K562 (cell line): ENCODE data around the gene ACRBP. TPM values are rescaled to one million over a fixed set of nuclear protein-coding genes. Genes with fewer than 3 reads are reported as not detected.

Source experiments
- BRD4 ChIP-seq: fragments of 200-600 bp; sonication (generic); IDR thresholded peaks from 2 replicates; pipeline ENCODE4 v1.6.1; 2017; ENCODE audit warnings: inconsistent platforms
- CEBPB ChIP-seq: fragments of 450-650 bp; IDR thresholded peaks from 2 replicates; pipeline ENCODE4 v1.6.1; 2016; ENCODE audit warnings: missing genetic modification characterization, missing compliant biosample characterization
- CSDE1 ChIP-seq, 2 experiments: fragments of 450-650 bp; IDR thresholded peaks; 2 replicates each; pipeline ENCODE4 v1.6.1; 2016; ENCODE audit warnings: mild to moderate bottlenecking in 1 of 2
- FOXP1 ChIP-seq: sonication (generic); formaldehyde crosslinking; IDR thresholded peaks from 2 replicates; pipeline ENCODE4 v1.8.0; 2022; ENCODE audit warnings: mild to moderate bottlenecking, missing genetic modification reagents
- GATA2 ChIP-seq: sonication (generic); formaldehyde crosslinking; IDR thresholded peaks from 2 replicates; pipeline ENCODE4 v1.4.0; 2020; ENCODE audit warnings: mild to moderate bottlenecking, missing genetic modification reagents
- L3MBTL2 ChIP-seq: fragments of 450-650 bp; IDR thresholded peaks from 2 replicates; pipeline ENCODE4 v1.6.1; 2016; ENCODE audit warnings: mild to moderate bottlenecking, moderate library complexity
- POLR2H ChIP-seq: IDR thresholded peaks from 2 replicates; pipeline ENCODE4 v1.6.1; 2016; ENCODE audit warnings: missing genetic modification characterization, low read depth, mild to moderate bottlenecking, control low read depth, missing compliant biosample characterization, moderate library complexity
- RBM14 ChIP-seq: fragments of 200-400 bp; formaldehyde crosslinking; IDR thresholded peaks from 2 replicates; pipeline ENCODE4 v1.6.1; 2018; ENCODE audit warnings: low read depth, mild to moderate bottlenecking, low read length, moderate library complexity, borderline replicate concordance; ENCODE audit not compliant: insufficient read depth
- RNF2 ChIP-seq: sonication (generic); IDR thresholded peaks from 2 replicates; pipeline ENCODE4 v1.6.1; 2016
- SRSF3 ChIP-seq: fragments of 200-400 bp; formaldehyde crosslinking; IDR thresholded peaks from 2 replicates; pipeline ENCODE4 v1.6.1; 2016; ENCODE audit warnings: mild to moderate bottlenecking, low read length, moderate library complexity; ENCODE audit not compliant: insufficient read depth
- TAF7 ChIP-seq: fragments of 450-650 bp; IDR thresholded peaks from 2 replicates; pipeline ENCODE4 v1.6.1; 2016; ENCODE audit warnings: missing genetic modification characterization, missing compliant biosample characterization
- TCF7 ChIP-seq: sonication (generic); IDR thresholded peaks from 2 replicates; pipeline ENCODE4 v1.6.1; 2016; ENCODE audit warnings: antibody characterized with exemption, borderline replicate concordance
- ZEB2 ChIP-seq: fragments of 450-650 bp; IDR thresholded peaks from 2 replicates; pipeline ENCODE4 v1.6.1; 2016
- ZNF146 ChIP-seq: IDR thresholded peaks from one replicate; pipeline ENCODE4 v1.6.1; 2018; ENCODE audit warnings: missing compliant biosample characterization; ENCODE audit not compliant: unreplicated experiment
- ZNF23 ChIP-seq: fragments of 250-450 bp; sonication (Bioruptor Pico); IDR thresholded peaks from 2 replicates; pipeline ENCODE4 v1.4.0; 2020; ENCODE audit warnings: mild to moderate bottlenecking
- ZNF3 ChIP-seq: fragments of 250-450 bp; sonication (Bioruptor Pico); IDR thresholded peaks from 2 replicates; pipeline ENCODE4 v1.5.0; 2021; ENCODE audit warnings: mild to moderate bottlenecking, moderate library complexity
- ZNF347 ChIP-seq: fragments of 450-650 bp; formaldehyde crosslinking; IDR thresholded peaks from 2 replicates; pipeline ENCODE4 v1.4.0; 2020; ENCODE audit warnings: low read depth, mild to moderate bottlenecking, moderate library complexity
- polyA plus RNA-seq, 8 experiments: library from polyadenylated mRNA; depleted of rRNA in 4 of 8; stranded (reverse) in 5 of 8; unstranded in 3 of 8; fragments of >200 nt; fragmentation: Nextera tagmentation in 2 of 8; fragmentation: Illumina TruSeq in 1 of 8; extraction: Ambion mirVana in 2 of 8; extraction: Trizol in 1 of 8; gene quantifications; 2 replicates each; pipeline versions ENCODE4 v1.2.1 to v1.2.3, GENCODE V29; 2011 to 2014; ENCODE audit warnings: inconsistent platforms in 1 of 8, missing spikeins in 1 of 8
- total RNA-seq, 7 experiments: library from RNA; depleted of rRNA in 6 of 7; stranded (reverse); fragments of >200 nt in 6 of 7; fragmentation: Illumina TruSeq in 2 of 7; extraction: Trizol in 2 of 7; gene quantifications; 2 replicates each; pipeline versions ENCODE4 v1.2.1 to v1.2.3, GENCODE V29; 2011 to 2021; ENCODE audit warnings: low replicate concordance in 1 of 7
- TF ChIP-seq, protein P1 (sequence below): fragments of 250-450 bp; sonication (Bioruptor Pico); IDR thresholded peaks from 2 replicates; pipeline ENCODE4 v1.5.0; 2021; ENCODE audit warnings: mild to moderate bottlenecking, moderate library complexity
- TF ChIP-seq, protein P2 (sequence below): sonication (generic); formaldehyde crosslinking; IDR thresholded peaks from 2 replicates; pipeline ENCODE4 v1.9.0; 2022; ENCODE audit warnings: mild to moderate bottlenecking, missing genetic modification reagents
- TF ChIP-seq, protein P3 (sequence below): fragments of 450-650 bp; formaldehyde crosslinking; IDR thresholded peaks from 2 replicates; pipeline ENCODE4 v1.4.0; 2020; ENCODE audit warnings: mild to moderate bottlenecking, mixed read lengths
- TF ChIP-seq, protein P4 (sequence below): fragments of 450-650 bp; IDR thresholded peaks from 2 replicates; pipeline ENCODE4 v1.6.1; 2016
- TF ChIP-seq, protein P5 (sequence below): sonication (generic); formaldehyde crosslinking; IDR thresholded peaks from 2 replicates; pipeline ENCODE4 v1.9.0; 2022; ENCODE audit warnings: mild to moderate bottlenecking, missing genetic modification reagents

The ACRBP gene
- total and polyA plus RNA-seq, 9 of the 15 experiments (the other 6 are each of a cell fraction or from before 2014, with no cell fraction given): 3.1 to 31.8 (median 8.4) TPM

DNA sequence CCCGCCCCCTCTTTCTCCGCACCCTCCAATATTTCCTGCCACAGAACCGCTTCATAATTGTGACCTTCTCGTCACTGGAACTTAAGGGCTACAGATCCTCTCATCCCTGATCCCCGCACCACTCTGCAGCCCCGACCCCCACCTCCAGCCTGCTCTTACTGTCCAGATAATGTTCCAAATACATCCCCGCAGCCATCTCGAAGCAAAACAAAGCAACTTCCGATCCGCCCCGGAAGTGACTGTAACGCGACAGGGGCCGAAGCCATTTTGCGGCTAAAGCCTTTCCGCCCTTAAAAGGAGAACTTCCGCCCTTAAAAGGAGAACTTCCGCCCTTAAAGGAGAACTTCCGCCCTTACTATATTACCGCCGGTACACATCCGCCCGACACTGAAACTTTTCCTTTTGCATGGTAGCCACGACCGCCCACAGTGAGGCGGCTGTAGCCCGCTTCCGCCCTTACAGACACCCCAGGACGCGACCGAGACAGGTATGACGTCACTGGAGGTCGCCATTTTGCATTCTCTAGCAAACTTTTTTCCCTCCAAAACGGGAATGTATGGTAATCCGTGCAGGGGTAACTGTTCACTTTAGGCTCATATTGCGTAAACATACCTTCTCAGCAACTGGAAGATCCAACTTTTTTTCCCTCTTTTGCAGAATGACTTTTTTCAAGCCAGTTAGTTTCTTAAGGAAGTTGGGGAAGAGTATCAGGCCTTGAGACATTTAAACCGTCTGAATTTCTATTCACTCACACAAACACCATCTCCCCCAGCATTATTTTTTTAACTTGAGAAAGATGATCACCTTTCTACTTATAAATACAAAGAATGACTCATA lies 15.9 kb upstream of the ACRBP start, which contains the start of gene ING4 (continued):
- peak; percentile 52; the same call in 1 of the 2 replicates for TF ChIP-seq POLR2H
- no peak for TF ChIP-seq GATA2
- TF ChIP-seq, protein P1, sequence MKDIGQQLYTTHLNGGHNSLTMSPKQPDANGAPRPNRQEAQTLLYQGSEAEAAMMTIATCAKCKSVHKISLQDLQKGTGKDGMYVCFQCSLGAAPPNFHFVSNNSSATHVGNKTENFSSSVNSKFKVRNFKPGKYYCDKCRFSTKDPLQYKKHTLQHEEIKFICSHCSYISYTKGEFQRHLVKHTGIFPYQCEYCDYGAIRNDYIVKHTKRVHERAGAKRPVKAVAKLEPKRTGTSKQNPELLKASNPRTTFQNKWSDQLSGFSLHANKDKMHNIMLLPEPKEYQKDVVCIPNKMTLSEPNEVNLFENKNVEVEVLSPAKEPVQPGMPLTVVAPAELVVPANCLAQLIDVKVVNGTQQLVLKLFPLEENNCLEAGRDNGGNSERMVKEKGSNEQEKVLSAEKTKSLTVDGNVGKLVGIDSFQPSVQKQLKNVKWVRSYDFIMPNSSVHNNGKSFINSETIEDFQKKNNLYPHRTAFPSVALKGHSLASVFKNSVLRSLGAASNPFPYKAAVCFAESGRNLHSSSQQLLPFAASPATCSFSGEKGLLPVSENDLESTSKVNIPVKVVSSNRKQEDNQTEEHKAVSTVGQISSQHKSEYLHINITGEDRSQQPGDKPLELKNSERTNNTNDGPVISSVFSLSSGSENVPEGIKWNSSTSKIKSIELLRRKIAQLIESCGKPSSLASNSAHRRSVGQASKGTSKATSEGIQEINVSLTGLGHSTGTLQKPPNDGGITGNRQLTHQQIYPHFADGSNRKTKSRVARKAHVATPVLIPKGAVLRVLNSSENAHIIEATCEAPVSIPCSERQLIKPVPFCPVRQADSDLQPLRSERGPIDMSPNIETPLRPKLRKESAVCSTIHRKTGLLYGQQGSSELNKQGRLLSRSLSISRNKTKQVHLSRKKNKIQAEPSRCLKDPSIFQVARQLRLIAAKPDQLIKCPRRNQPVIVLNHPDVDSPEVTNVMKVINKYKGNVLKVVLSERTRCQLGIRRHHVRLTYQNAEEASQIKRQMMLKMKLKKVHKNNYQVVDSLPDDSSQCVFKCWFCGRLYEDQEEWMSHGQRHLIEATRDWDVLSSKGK (CRISPR knock-in tag): no peak
- TF ChIP-seq, protein P2, sequence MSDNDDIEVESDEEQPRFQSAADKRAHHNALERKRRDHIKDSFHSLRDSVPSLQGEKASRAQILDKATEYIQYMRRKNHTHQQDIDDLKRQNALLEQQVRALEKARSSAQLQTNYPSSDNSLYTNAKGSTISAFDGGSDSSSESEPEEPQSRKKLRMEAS (CRISPR knock-in tag): peak; percentile 34; the same call in 1 of the 2 replicates
- TF ChIP-seq BRD4: no peak
- TF ChIP-seq RBM14: no peak
- TF ChIP-seq, protein P3, sequence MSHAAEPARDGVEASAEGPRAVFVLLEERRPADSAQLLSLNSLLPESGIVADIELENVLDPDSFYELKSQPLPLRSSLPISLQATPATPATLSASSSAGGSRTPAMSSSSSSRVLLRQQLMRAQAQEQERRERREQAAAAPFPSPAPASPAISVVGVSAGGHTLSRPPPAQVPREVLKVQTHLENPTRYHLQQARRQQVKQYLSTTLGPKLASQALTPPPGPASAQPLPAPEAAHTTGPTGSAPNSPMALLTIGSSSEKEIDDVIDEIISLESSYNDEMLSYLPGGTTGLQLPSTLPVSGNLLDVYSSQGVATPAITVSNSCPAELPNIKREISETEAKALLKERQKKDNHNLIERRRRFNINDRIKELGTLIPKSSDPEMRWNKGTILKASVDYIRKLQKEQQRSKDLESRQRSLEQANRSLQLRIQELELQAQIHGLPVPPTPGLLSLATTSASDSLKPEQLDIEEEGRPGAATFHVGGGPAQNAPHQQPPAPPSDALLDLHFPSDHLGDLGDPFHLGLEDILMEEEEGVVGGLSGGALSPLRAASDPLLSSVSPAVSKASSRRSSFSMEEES (CRISPR knock-in tag): no peak
- no peak for TF ChIP-seq ZNF347 (CRISPR knock-in tag)
- TF ChIP-seq TAF7 (tag): peak; percentile 62; the same call in 1 of the 2 replicates
- TF ChIP-seq, protein P4, sequence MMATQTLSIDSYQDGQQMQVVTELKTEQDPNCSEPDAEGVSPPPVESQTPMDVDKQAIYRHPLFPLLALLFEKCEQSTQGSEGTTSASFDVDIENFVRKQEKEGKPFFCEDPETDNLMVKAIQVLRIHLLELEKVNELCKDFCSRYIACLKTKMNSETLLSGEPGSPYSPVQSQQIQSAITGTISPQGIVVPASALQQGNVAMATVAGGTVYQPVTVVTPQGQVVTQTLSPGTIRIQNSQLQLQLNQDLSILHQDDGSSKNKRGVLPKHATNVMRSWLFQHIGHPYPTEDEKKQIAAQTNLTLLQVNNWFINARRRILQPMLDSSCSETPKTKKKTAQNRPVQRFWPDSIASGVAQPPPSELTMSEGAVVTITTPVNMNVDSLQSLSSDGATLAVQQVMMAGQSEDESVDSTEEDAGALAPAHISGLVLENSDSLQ: peak; percentile 89
- no peak for TF ChIP-seq TCF7
- TF ChIP-seq CSDE1 (IDR thresholded peaks at IDR 0.05): peak in 1 of 2 experiments; percentile 88; a peak in 2 of 4 replicates
- TF ChIP-seq L3MBTL2: peak; percentile 88
- TF ChIP-seq ZNF146 (CRISPR knock-in tag): no peak
- no peak for TF ChIP-seq ZNF23 (CRISPR knock-in tag)
- peak; percentile 95 for TF ChIP-seq CEBPB (tag)
- TF ChIP-seq, protein P5, sequence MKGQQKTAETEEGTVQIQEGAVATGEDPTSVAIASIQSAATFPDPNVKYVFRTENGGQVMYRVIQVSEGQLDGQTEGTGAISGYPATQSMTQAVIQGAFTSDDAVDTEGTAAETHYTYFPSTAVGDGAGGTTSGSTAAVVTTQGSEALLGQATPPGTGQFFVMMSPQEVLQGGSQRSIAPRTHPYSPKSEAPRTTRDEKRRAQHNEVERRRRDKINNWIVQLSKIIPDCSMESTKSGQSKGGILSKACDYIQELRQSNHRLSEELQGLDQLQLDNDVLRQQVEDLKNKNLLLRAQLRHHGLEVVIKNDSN (CRISPR knock-in tag): no peak
- TF ChIP-seq SRSF3: no peak
- 0 out of 2 replicates have a peak, but pooled peaks have one; percentile 23 for TF ChIP-seq RNF2
- TF ChIP-seq ZNF3 (CRISPR knock-in tag): no peak
- TF ChIP-seq ZEB2: no peak
- no peak for TF ChIP-seq FOXP1 (CRISPR knock-in tag)
